Measurements from ENCODE around the gene TP73.

GRCh38 chr1:3645247-3645646 is 7.1 kb upstream of the TP73 start:
- no peak for TF ChIP-seq CTCF (IDR thresholded peaks at IDR 0.05)
- no peak for TF ChIP-seq POLR2A (IDR thresholded peaks at IDR 0.05)
